WTC11 (cell line): ENCODE results near the gene SDF2L1. TPM values are rescaled to one million over a fixed set of nuclear protein-coding genes. Genes with fewer than 3 reads are reported as not detected.
"Not testable (repeated sequence)": the region's sequence is repeated elsewhere in the genome, so short reads cannot be mapped to it uniquely, and the experiment has no call there.

Experiments used
- ATAC-seq: fragments of 200-7000 bp; cut with Tn5 transposase; 2 replicates; pipeline ENCODE4 v1.10.0; 2021; ENCODE audit warnings: mild to moderate bottlenecking, moderate library complexity
- CTCF ChIA-PET: fragments of 300-600 bp; sonication (Branson Sonifier 250); formaldehyde crosslinking; loops from one replicate; lab custom pipeline; 2021; ENCODE audit warnings: antibody characterized with exemption; lab: Charles Lee
- POLR2A ChIA-PET: fragments of 350-600 bp; sonication (Branson Sonifier 250); formaldehyde crosslinking; loops from one replicate; lab custom pipeline; 2021; ENCODE audit warnings: antibody characterized with exemption; lab: Charles Lee
- DNase-seq: peaks from one replicate; pipeline ENCODE4 v3.0.0; 2021; ENCODE audit warnings: low spot score
- H3K27ac Mint-ChIP-seq: 2 replicates; pipeline ENCODE4 v1.8.0; 2021; ENCODE audit warnings: mixed read lengths
- H3K27me3 Mint-ChIP-seq: 2 replicates; pipeline ENCODE4 v1.8.0; 2021; ENCODE audit warnings: low read depth, mild to moderate bottlenecking, moderate library complexity, mixed read lengths
- H3K36me3 Mint-ChIP-seq: 2 replicates; pipeline ENCODE4 v1.8.0; 2021; ENCODE audit warnings: mixed read lengths
- H3K4me1 Mint-ChIP-seq: 2 replicates; pipeline ENCODE4 v1.8.0; 2022; ENCODE audit warnings: mixed read lengths
- H3K4me3 Mint-ChIP-seq: 2 replicates; pipeline ENCODE4 v1.8.0; 2021; ENCODE audit warnings: mild to moderate bottlenecking, moderate library complexity, mixed read lengths
- H3K9me3 Mint-ChIP-seq: 2 replicates; pipeline ENCODE4 v1.8.0; 2021; ENCODE audit warnings: mixed read lengths
- FOXJ3 ChIP-seq: sonication (generic); formaldehyde crosslinking; IDR thresholded peaks from 2 replicates; pipeline ENCODE4 v1.9.0; 2021; ENCODE audit warnings: missing genetic modification reagents, mild to moderate bottlenecking, borderline replicate concordance
- KAT7 ChIP-seq: sonication (generic); formaldehyde crosslinking; IDR thresholded peaks from 2 replicates; pipeline ENCODE4 v1.8.1; 2023; ENCODE audit warnings: missing genetic modification reagents, mild to moderate bottlenecking, borderline replicate concordance
- NR1H2 ChIP-seq: sonication (generic); formaldehyde crosslinking; IDR thresholded peaks from 2 replicates; pipeline ENCODE4 v1.9.0; 2021; ENCODE audit warnings: mild to moderate bottlenecking, moderate library complexity, missing genetic modification reagents
- ZNF232 ChIP-seq: sonication (generic); formaldehyde crosslinking; IDR thresholded peaks from 2 replicates; pipeline ENCODE4 v1.8.0; 2022; ENCODE audit warnings: mild to moderate bottlenecking, missing genetic modification reagents
- microRNA-seq: library from miRNA; unstranded; fragments of <30 nt; microRNA quantifications from one replicate; pipeline ENCODE4 v1.2.0, GENCODE V29; 2022; ENCODE audit warnings: borderline number of aligned reads
- total RNA-seq: library from RNA; stranded (reverse); gene quantifications from 3 replicates; pipeline ENCODE4 v1.2.3, GENCODE V29; 2021
- TF ChIP-seq, protein P1 (sequence below): sonication (generic); formaldehyde crosslinking; IDR thresholded peaks from 2 replicates; pipeline ENCODE4 v1.8.1; 2023; ENCODE audit warnings: mild to moderate bottlenecking, moderate library complexity, missing genetic modification reagents
- TF ChIP-seq, protein P2 (sequence below): fragments of 200-600 bp; IDR thresholded peaks from 2 replicates; pipeline ENCODE4 v1.8.0; 2022; ENCODE audit warnings: antibody characterized with exemption
- TF ChIP-seq, protein P3 (sequence below): sonication (generic); formaldehyde crosslinking; IDR thresholded peaks from 2 replicates; pipeline ENCODE4 v1.8.1; 2022; ENCODE audit warnings: mild to moderate bottlenecking, missing genetic modification reagents, moderate library complexity, borderline replicate concordance
- TF ChIP-seq, protein P4 (sequence below): sonication (generic); formaldehyde crosslinking; IDR thresholded peaks from 2 replicates; pipeline ENCODE4 v1.8.0; 2023; ENCODE audit warnings: missing genetic modification reagents
- TF ChIP-seq, protein P5 (sequence below): sonication (generic); formaldehyde crosslinking; IDR thresholded peaks from 2 replicates; pipeline ENCODE4 v1.8.0; 2023; ENCODE audit warnings: mild to moderate bottlenecking, missing genetic modification reagents
- TF ChIP-seq, protein P6 (sequence below): sonication (generic); formaldehyde crosslinking; IDR thresholded peaks from 2 replicates; pipeline ENCODE4 v1.8.1; 2022; ENCODE audit warnings: low read depth, missing genetic modification reagents, borderline replicate concordance
- TF ChIP-seq, protein P7 (sequence below): fragments of 250-450 bp; sonication (Bioruptor Pico); IDR thresholded peaks from 2 replicates; pipeline ENCODE4 v1.9.0; 2021; ENCODE audit warnings: mild to moderate bottlenecking
- TF ChIP-seq, protein P8 (sequence below): sonication (generic); formaldehyde crosslinking; conservative IDR thresholded peaks from 2 replicates; pipeline ENCODE4 v1.8.1; 2022; ENCODE audit warnings: mild to moderate bottlenecking, missing genetic modification reagents

Gene SDF2L1
- total RNA-seq, 1 experiment from 2014 or later, result 73.6 TPM

DNA sequence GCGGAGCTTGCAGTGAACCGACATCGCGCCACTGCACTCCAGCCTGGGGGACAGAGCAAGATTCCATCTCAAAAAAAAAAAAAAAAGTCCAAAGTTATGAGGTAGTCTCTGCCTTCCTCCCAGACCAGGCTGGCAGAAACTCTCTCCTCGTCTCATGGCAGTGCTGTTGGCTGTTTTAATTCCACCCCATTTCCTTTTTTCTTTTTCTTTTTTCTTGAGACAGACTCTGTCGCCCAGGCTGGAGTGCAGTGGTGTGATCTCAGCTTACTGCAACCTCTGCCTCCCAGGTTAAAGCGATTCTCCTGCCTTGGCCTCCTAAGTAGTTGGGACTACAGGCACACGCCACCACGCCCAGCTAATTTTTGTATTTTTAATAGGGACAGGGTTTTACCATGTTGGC lies 50.8 kb downstream of the SDF2L1 start:
- H3K4me1 Mint-ChIP-seq, ATAC-seq, H3K27ac Mint-ChIP-seq, POLR2A ChIA-PET, DNase-seq, H3K27me3 Mint-ChIP-seq, H3K9me3 Mint-ChIP-seq, H3K4me3 Mint-ChIP-seq: not testable (repeated sequence)
- peaks cover 18% of the 10 kb centered on the region for H3K36me3 Mint-ChIP-seq
- CTCF ChIA-PET, result interaction anchor here (1.0 kb wide), 1 partner anchor 259 kb away, joined by 3 read pairs; no protein-coding TSS in a partner anchor

DNA sequence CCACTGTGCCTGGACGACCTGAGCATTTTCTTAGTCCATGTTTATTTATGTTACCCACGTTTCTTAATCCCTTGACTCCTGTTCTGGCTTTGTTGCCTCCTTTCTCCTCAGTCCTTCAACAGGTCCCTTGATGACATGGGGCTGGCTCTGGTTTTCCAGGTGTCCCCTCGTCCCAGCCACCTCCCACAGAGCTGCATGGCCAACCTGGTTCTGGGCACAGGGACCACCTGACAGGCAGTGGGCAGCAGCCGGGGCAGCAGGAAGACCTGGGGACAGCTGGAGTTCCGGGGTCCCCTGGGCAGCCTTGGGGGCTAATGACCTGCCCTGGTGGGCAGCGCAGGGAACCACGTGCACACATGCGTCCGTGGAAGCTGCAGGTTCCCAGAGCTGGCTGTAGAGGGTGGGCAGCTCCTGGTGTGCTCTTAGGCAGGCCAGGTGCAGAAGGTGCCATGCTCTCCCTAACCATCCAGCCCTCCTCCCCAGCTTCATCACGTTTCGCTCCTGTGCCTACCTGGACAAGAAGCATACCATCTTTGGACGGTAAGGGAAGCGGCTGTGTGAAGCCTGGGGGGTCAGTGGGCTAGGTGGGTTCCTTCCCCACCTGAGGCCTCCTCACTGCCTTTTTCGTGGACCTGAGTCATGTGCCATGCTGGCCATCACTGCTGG lies 51.4 kb downstream of the SDF2L1 start:
- Mint-ChIP-seq H3K4me1 (no peaks in the 10 kb centered on the region), H3K9me3 (no peaks in the 10 kb centered on the region), H3K4me3 (no peak overlapping the region), H3K27ac (no peak overlapping the region), H3K27me3 (no peaks in the 10 kb centered on the region), H3K36me3 (peaks cover 21% of the 10 kb centered on the region)
- TF ChIP-seq, protein P1, sequence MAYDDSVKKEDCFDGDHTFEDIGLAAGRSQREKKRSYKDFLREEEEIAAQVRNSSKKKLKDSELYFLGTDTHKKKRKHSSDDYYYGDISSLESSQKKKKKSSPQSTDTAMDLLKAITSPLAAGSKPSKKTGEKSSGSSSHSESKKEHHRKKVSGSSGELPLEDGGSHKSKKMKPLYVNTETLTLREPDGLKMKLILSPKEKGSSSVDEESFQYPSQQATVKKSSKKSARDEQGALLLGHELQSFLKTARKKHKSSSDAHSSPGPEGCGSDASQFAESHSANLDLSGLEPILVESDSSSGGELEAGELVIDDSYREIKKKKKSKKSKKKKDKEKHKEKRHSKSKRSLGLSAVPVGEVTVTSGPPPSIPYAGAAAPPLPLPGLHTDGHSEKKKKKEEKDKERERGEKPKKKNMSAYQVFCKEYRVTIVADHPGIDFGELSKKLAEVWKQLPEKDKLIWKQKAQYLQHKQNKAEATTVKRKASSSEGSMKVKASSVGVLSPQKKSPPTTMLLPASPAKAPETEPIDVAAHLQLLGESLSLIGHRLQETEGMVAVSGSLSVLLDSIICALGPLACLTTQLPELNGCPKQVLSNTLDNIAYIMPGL (CRISPR knock-in tag), result no peak
- TF ChIP-seq, protein P2, sequence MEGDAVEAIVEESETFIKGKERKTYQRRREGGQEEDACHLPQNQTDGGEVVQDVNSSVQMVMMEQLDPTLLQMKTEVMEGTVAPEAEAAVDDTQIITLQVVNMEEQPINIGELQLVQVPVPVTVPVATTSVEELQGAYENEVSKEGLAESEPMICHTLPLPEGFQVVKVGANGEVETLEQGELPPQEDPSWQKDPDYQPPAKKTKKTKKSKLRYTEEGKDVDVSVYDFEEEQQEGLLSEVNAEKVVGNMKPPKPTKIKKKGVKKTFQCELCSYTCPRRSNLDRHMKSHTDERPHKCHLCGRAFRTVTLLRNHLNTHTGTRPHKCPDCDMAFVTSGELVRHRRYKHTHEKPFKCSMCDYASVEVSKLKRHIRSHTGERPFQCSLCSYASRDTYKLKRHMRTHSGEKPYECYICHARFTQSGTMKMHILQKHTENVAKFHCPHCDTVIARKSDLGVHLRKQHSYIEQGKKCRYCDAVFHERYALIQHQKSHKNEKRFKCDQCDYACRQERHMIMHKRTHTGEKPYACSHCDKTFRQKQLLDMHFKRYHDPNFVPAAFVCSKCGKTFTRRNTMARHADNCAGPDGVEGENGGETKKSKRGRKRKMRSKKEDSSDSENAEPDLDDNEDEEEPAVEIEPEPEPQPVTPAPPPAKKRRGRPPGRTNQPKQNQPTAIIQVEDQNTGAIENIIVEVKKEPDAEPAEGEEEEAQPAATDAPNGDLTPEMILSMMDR, result no peak
- TF ChIP-seq KAT7 (CRISPR knock-in tag) (no peak), FOXJ3 (no peak), NR1H2 (no peak), ZNF232 (CRISPR knock-in tag) (no peak)
- TF ChIP-seq, protein P3, sequence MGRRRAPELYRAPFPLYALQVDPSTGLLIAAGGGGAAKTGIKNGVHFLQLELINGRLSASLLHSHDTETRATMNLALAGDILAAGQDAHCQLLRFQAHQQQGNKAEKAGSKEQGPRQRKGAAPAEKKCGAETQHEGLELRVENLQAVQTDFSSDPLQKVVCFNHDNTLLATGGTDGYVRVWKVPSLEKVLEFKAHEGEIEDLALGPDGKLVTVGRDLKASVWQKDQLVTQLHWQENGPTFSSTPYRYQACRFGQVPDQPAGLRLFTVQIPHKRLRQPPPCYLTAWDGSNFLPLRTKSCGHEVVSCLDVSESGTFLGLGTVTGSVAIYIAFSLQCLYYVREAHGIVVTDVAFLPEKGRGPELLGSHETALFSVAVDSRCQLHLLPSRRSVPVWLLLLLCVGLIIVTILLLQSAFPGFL, result no peak
- TF ChIP-seq, protein P4, sequence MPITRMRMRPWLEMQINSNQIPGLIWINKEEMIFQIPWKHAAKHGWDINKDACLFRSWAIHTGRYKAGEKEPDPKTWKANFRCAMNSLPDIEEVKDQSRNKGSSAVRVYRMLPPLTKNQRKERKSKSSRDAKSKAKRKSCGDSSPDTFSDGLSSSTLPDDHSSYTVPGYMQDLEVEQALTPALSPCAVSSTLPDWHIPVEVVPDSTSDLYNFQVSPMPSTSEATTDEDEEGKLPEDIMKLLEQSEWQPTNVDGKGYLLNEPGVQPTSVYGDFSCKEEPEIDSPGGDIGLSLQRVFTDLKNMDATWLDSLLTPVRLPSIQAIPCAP (CRISPR knock-in tag), result no peak
- TF ChIP-seq, protein P5, sequence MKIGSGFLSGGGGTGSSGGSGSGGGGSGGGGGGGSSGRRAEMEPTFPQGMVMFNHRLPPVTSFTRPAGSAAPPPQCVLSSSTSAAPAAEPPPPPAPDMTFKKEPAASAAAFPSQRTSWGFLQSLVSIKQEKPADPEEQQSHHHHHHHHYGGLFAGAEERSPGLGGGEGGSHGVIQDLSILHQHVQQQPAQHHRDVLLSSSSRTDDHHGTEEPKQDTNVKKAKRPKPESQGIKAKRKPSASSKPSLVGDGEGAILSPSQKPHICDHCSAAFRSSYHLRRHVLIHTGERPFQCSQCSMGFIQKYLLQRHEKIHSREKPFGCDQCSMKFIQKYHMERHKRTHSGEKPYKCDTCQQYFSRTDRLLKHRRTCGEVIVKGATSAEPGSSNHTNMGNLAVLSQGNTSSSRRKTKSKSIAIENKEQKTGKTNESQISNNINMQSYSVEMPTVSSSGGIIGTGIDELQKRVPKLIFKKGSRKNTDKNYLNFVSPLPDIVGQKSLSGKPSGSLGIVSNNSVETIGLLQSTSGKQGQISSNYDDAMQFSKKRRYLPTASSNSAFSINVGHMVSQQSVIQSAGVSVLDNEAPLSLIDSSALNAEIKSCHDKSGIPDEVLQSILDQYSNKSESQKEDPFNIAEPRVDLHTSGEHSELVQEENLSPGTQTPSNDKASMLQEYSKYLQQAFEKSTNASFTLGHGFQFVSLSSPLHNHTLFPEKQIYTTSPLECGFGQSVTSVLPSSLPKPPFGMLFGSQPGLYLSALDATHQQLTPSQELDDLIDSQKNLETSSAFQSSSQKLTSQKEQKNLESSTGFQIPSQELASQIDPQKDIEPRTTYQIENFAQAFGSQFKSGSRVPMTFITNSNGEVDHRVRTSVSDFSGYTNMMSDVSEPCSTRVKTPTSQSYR, result no peak
- TF ChIP-seq, protein P6, sequence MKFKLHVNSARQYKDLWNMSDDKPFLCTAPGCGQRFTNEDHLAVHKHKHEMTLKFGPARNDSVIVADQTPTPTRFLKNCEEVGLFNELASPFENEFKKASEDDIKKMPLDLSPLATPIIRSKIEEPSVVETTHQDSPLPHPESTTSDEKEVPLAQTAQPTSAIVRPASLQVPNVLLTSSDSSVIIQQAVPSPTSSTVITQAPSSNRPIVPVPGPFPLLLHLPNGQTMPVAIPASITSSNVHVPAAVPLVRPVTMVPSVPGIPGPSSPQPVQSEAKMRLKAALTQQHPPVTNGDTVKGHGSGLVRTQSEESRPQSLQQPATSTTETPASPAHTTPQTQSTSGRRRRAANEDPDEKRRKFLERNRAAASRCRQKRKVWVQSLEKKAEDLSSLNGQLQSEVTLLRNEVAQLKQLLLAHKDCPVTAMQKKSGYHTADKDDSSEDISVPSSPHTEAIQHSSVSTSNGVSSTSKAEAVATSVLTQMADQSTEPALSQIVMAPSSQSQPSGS, result no peak
- TF ChIP-seq, protein P7, sequence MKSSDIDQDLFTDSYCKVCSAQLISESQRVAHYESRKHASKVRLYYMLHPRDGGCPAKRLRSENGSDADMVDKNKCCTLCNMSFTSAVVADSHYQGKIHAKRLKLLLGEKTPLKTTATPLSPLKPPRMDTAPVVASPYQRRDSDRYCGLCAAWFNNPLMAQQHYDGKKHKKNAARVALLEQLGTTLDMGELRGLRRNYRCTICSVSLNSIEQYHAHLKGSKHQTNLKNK (CRISPR knock-in tag), result no peak
- TF ChIP-seq, protein P8, sequence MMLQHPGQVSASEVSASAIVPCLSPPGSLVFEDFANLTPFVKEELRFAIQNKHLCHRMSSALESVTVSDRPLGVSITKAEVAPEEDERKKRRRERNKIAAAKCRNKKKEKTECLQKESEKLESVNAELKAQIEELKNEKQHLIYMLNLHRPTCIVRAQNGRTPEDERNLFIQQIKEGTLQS (CRISPR knock-in tag), result no peak
- POLR2A ChIA-PET, result no interaction called here
- CTCF ChIA-PET, result interaction anchor here (1.0 to 2.2 kb wide), 2 partner anchors 244 to 258 kb away, joined by 3 to 5 read pairs; no protein-coding TSS in a partner anchor
- ATAC-seq (no peak), DNase-seq (no peak)

Small RNA genes lying within 50 kb of the gene (microRNA-seq; reads per million reads assigned to microRNA genes)
- gene MIR130B (1,567 reads per million, percentile 94 among the genes with 10 or more reads in this experiment), gene MIR301B (4.2 reads per million, percentile 9 among the genes with 10 or more reads in this experiment)

Other genes with a start within 250 kb of the SDF2L1 start
- gene HIC2, start 224.9 kb upstream of the SDF2L1 start, total RNA-seq, result 30.4 to 33.3 TPM (median 31.2 TPM) in 3 replicates
- 4.8 to 6.4 TPM (median 5.2 TPM) in 3 replicates for gene TMEM191C, start 174.9 kb upstream of the SDF2L1 start, total RNA-seq
- gene RIMBP3C, start 90.8 kb upstream of the SDF2L1 start, total RNA-seq, result 0.21 to 0.44 TPM in 2 of 3 replicates, not detected in the other
- 75.7 to 79.1 TPM (median 77.4 TPM) in 3 replicates for gene UBE2L3, start 74.6 kb upstream of the SDF2L1 start, total RNA-seq
- gene YDJC, start 12.3 kb upstream of the SDF2L1 start, total RNA-seq, result 39.1 to 42.1 TPM (median 39.8 TPM) in 3 replicates
- 0.14 to 0.57 TPM (median 0.27 TPM) in 3 replicates for gene CCDC116, start 9.5 kb upstream of the SDF2L1 start, total RNA-seq
- 35.6 to 47.5 TPM (median 37.4 TPM) in 3 replicates for gene PPIL2, start 23.7 kb downstream of the SDF2L1 start, total RNA-seq
- 7.7 to 17.7 TPM (median 15.5 TPM) in 3 replicates for gene YPEL1, start 93.5 kb downstream of the SDF2L1 start, total RNA-seq
- gene MAPK1, start 225.3 kb downstream of the SDF2L1 start, total RNA-seq, result 87.4 to 95.9 TPM (median 91.9 TPM) in 3 replicates